Measurements from ENCODE around the gene COL18A1. TPM values are rescaled to one million over a fixed set of nuclear protein-coding genes. Genes with fewer than 3 reads are reported as not detected.

The COL18A1 gene
- polyA plus RNA-seq, 2 of the 4 experiments (the other 2 are of a cell fraction): 17.3 to 88.4 TPM

DNA sequence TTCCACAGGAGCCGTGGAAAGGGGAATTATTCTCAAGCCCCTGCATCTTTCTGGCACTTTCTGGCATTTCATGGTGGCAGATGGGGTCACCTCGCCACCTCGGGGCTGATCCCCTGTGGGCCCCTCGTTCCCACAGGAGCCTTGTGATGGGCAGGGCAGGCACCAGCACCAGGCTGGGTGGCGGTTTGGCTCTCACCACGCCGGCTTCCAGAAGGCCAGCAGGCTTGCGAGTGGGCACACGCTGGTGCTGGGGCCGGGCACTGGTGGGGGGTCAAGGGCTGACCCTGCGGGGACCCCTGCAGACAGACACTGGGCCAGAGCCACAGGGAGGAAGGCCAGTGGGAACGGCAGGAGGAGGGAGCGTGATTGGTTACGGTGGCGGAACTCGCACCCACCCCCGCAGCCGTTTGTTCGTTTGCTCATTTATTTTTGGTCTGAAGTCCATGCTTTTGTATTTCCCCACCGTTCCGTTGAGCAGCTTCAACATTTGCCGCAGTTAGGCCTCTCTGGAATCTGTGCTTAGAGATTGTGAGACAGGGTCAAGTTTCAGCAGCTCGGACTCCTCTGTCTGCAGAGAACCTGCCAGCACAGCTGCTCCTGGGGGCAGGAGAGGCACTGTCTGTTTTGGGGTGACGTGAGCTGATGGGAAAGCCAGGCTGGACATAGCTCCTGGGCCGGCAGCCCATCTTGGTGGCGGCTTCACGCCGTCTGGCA is 5.3 kb downstream of the COL18A1 start:
- Histone ChIP-seq H3K4me3 (no peak overlapping the region), H3K4me2 (no peak overlapping the region), H3K4me1 (peaks cover 29% of the 10 kb centered on the region), H3K27ac (no peak overlapping the region; a peak in 2 of 6 replicates), H3K9me3 (no peaks in the 10 kb centered on the region)
- 92% methylated on average over 15 of the region's 28 CpGs for WGBS (ENCODE audit: missing lambda C conversion rate)
- no peak for DNase-seq (ENCODE audit: low read depth in 1 of 2, low spot score in 1 of 2)
- POLR2A ChIA-PET: no interaction called here
- no peak for ATAC-seq
- CTCF ChIA-PET: interaction anchor here (1.4 kb wide), 1 partner anchor 19 kb away, joined by 3 read pairs; no protein-coding TSS in a partner anchor
- FAIRE-seq: no peak
- no peak for TF ChIP-seq NPAS2 (CRISPR knock-in tag; IDR thresholded peaks at IDR 0.05; ENCODE audit: borderline replicate concordance)
- TF ChIP-seq CBX8 (IDR thresholded peaks at IDR 0.05): no peak
- TF ChIP-seq RAD21 (conservative IDR thresholded peaks at IDR 0.05 in 1 of 2, IDR thresholded peaks at IDR 0.05 in 1 of 2): no peak
- no peak for TF ChIP-seq RNF2 (IDR thresholded peaks at IDR 0.05; ENCODE audit: borderline replicate concordance, low read depth)
- TF ChIP-seq, protein P1, sequence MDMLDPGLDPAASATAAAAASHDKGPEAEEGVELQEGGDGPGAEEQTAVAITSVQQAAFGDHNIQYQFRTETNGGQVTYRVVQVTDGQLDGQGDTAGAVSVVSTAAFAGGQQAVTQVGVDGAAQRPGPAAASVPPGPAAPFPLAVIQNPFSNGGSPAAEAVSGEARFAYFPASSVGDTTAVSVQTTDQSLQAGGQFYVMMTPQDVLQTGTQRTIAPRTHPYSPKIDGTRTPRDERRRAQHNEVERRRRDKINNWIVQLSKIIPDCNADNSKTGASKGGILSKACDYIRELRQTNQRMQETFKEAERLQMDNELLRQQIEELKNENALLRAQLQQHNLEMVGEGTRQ (IDR thresholded peaks at IDR 0.05): no peak
- no peak for TF ChIP-seq PHF8 (IDR thresholded peaks at IDR 0.05; ENCODE audit: borderline replicate concordance, low read depth)
- no peak for TF ChIP-seq CEBPB (IDR thresholded peaks at IDR 0.05)
- no peak for TF ChIP-seq POLR2A (IDR thresholded peaks at IDR 0.05; ENCODE audit: low read length)
- TF ChIP-seq RARB (CRISPR knock-in tag; IDR thresholded peaks at IDR 0.05): no peak
- TF ChIP-seq TP53 (CRISPR knock-in tag; IDR thresholded peaks at IDR 0.05): no peak
- TF ChIP-seq TFCP2L1 (CRISPR knock-in tag; IDR thresholded peaks at IDR 0.05): no peak

DNA sequence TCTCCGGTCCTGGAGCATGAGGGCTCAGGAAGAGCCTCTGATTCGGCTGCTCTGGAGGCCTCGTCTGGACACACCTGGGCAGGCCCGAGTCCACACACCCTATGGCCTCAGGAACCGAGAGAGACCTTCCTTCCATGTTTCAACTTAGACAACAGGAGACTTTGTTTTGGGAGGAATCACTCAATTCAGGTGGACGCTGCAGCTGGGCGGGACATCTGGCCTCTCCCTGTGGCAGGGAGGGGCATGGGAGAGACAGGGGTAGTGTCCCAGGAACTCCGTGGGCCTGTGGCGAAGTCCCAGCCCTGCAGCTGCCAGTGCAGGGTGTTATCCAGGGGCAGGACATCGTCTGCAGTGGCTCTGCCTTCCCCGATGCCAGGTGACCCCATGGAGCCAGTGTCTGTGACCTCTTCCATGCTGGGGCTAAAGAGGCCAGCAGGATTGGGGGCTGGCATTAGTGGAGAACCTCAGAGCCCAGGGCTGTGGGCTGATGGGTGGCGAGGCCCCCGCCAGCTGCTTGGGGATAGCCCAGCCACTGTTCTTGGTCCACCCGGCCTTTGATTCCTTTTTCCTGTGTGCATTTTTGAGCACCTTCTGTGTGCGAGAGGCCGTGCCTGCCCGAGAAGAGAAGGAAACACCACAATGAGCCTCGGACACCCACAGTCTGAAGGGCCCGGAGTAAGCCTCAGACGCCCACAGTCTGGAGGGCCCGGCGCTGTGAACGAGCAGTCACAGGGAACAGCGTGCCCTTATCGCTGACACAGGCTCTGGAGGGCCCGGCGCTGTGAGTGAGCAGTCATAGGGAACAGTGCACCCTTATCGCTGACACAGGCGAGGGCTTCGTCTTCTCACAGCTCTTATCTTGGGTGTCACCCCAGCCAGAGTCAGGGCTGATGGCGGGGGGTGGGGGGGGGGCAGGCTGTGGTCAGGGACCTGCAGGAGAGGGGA is 6.2 kb downstream of the COL18A1 start:
- POLR2A ChIA-PET: no interaction called here
- Histone ChIP-seq H3K9me3 (no peaks in the 10 kb centered on the region), H3K4me1 (peaks cover 29% of the 10 kb centered on the region), H3K27ac (no peak overlapping the region), H3K4me2 (no peak overlapping the region), H3K4me3 (no peak overlapping the region)
- ATAC-seq (no peak), DNase-seq (ENCODE audit: low read depth in 1 of 2, low spot score in 1 of 2) (no peak), FAIRE-seq (no peak)
- WGBS (ENCODE audit: missing lambda C conversion rate): 90% methylated on average over 24 of the region's 31 CpGs
- CTCF ChIA-PET: interaction anchor here (1.4 kb wide), 1 partner anchor 18 kb away, joined by 3 read pairs; no protein-coding TSS in a partner anchor
- TF ChIP-seq EP300 (IDR thresholded peaks at IDR 0.05) (no peak), CHD2 (IDR thresholded peaks at IDR 0.05; ENCODE audit: low read length, partially characterized antibody) (no peak), ZFP36 (IDR thresholded peaks at IDR 0.05; ENCODE audit: borderline replicate concordance, partially characterized antibody) (no peak), POLR2A (IDR thresholded peaks at IDR 0.05; ENCODE audit: low read length) (no peak), BCL3 (IDR thresholded peaks at IDR 0.05) (no peak), CBX8 (IDR thresholded peaks at IDR 0.05) (no peak), HOXA7 (CRISPR knock-in tag; IDR thresholded peaks at IDR 0.05) (no peak), KDM5A (IDR thresholded peaks at IDR 0.05) (no peak), CBX2 (IDR thresholded peaks at IDR 0.05; ENCODE audit: borderline replicate concordance, low read depth) (no peak), JUN (IDR thresholded peaks at IDR 0.05) (no peak), JUNB (IDR thresholded peaks at IDR 0.05) (no peak), TP53 (CRISPR knock-in tag; IDR thresholded peaks at IDR 0.05) (no peak), EHMT2 (IDR thresholded peaks at IDR 0.05; ENCODE audit: low read depth) (no peak), CHD4 (IDR thresholded peaks at IDR 0.05; ENCODE audit: borderline replicate concordance) (no peak), MYC (IDR thresholded peaks at IDR 0.05; ENCODE audit: borderline replicate concordance, low read length) (no peak)
- TF ChIP-seq, protein P1 (IDR thresholded peaks at IDR 0.05): no peak
- TF ChIP-seq, protein P2, sequence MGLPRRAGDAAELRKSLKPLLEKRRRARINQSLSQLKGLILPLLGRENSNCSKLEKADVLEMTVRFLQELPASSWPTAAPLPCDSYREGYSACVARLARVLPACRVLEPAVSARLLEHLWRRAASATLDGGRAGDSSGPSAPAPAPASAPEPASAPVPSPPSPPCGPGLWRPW (IDR thresholded peaks at IDR 0.05): no peak

Data from A549 (cell line).